Gastroesophageal sphincter (tissue), 3 donors: ENCODE results near the gene DNPH1.

Source experiments
- EP300 ChIP-seq: sonication (generic); formaldehyde crosslinking; IDR thresholded peaks from one replicate; pipeline ENCODE4 v1.6.1; 2017; ENCODE audit warnings: antibody characterized with exemption, mild to moderate bottlenecking
- POLR2A ChIP-seq, 2 donors: fragments of 450-650 bp; IDR thresholded peaks; one replicate each; pipeline ENCODE4 v1.6.1; 2017; ENCODE audit warnings: antibody characterized with exemption in 2 of 2, mild to moderate bottlenecking in 2 of 2, moderate library complexity in 1 of 2
- POLR2AphosphoS5 ChIP-seq: sonication (generic); formaldehyde crosslinking; IDR thresholded peaks from one replicate; pipeline ENCODE4 v1.6.1; 2017; ENCODE audit warnings: antibody characterized with exemption
- TF ChIP-seq, protein P1 (sequence below), 4 experiments: fragments of 200-600 bp in 2 of 4; fragments of 450-650 bp in 2 of 4; sonication (generic) in 1 of 4; IDR thresholded peaks; one replicate each; pipeline ENCODE4 v1.5.1; 2017 to 2019; ENCODE audit warnings: antibody characterized with exemption in 4 of 4, mild to moderate bottlenecking in 2 of 4, moderate library complexity in 2 of 4

DNA sequence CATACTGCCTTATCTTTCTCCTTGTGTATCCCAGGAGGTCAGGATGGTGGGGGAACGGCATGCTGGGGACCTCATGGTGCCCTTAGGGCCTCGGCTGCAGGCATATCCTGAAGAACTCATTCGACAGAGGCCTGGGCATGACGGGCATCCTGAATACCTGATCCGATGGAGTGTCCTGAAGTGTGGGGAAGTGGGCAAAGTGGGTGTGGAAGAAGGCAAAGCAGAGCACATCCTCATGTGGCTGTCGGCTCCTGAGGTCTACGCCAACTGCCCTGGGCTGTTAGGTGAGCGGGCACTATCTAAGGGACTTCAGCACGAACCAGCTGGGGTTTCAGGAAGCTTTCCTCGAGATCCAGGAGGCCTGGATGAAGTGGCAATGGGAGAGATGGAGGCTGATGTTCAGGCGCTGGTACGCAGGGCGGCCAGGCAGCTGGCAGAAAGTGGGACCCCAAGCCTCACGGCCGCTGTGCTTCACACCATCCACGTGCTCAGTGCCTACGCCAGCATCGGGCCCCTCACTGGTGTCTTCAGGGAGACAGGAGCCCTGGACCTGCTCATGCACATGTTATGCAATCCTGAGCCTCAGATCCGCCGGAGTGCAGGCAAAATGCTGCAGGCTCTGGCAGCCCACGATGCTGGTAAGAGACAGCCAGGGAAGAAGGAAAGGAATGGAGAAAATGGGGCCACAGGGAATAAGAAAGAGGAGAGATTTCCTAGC lies 44.9 kb downstream of the DNPH1 start:
- TF ChIP-seq, protein P1, sequence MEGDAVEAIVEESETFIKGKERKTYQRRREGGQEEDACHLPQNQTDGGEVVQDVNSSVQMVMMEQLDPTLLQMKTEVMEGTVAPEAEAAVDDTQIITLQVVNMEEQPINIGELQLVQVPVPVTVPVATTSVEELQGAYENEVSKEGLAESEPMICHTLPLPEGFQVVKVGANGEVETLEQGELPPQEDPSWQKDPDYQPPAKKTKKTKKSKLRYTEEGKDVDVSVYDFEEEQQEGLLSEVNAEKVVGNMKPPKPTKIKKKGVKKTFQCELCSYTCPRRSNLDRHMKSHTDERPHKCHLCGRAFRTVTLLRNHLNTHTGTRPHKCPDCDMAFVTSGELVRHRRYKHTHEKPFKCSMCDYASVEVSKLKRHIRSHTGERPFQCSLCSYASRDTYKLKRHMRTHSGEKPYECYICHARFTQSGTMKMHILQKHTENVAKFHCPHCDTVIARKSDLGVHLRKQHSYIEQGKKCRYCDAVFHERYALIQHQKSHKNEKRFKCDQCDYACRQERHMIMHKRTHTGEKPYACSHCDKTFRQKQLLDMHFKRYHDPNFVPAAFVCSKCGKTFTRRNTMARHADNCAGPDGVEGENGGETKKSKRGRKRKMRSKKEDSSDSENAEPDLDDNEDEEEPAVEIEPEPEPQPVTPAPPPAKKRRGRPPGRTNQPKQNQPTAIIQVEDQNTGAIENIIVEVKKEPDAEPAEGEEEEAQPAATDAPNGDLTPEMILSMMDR (IDR thresholded peaks at IDR 0.05), result no peak
- TF ChIP-seq POLR2A (IDR thresholded peaks at IDR 0.05) (no peak), POLR2AphosphoS5 (no peak), EP300 (no peak)
